ENCODE data around the gene NARS2.

Gene NARS2

GRCh38 chr11:78583889-78584288 lies 9.2 kb upstream of the NARS2 start:
- Histone ChIP-seq H3K36me3 (ENCODE audit: control insufficient read depth, insufficient read depth, low read length) (no peaks in the 10 kb centered on the region), H3K27ac (ENCODE audit: insufficient read depth, low read depth, low read length, poor library complexity, severe bottlenecking) (no peak overlapping the region), H3K27me3 (ENCODE audit: control insufficient read depth, insufficient read depth, low read length, poor library complexity, severe bottlenecking) (no peaks in the 10 kb centered on the region), H3K4me1 (ENCODE audit: control insufficient read depth, insufficient read depth, low read length) (no peaks in the 10 kb centered on the region), H3K4me3 (ENCODE audit: insufficient read depth, low read depth, low read length) (no peak overlapping the region), H3K9me3 (ENCODE audit: control insufficient read depth, low read length) (peaks cover 4% of the 10 kb centered on the region)
- 56 to 100% methylated on average over 1 to 2 of the region's 2 CpGs for WGBS, 2 experiments

- no peak overlapping the region for H3K27ac ChIP-seq (ENCODE audit: insufficient read depth, low read depth, low read length, poor library complexity, severe bottlenecking)
- no peaks in the 10 kb centered on the region for H3K9me3 ChIP-seq (ENCODE audit: control insufficient read depth, low read length)
- no peaks in the 10 kb centered on the region for H3K36me3 ChIP-seq (ENCODE audit: control insufficient read depth, insufficient read depth, low read length)
- H3K4me1 ChIP-seq (ENCODE audit: control insufficient read depth, insufficient read depth, low read length) = peaks cover 8% of the 10 kb centered on the region
- H3K4me3 ChIP-seq (ENCODE audit: insufficient read depth, low read depth, low read length) = no peak overlapping the region
- no peaks in the 10 kb centered on the region for H3K27me3 ChIP-seq (ENCODE audit: control insufficient read depth, insufficient read depth, low read length, poor library complexity, severe bottlenecking)
- 85% methylated on average over 4 of the region's 4 CpGs for WGBS, 2 experiments
These were observed 2.8 kb upstream of the NARS2 start for GRCh38 chr11:78577495-78577894.

- Histone ChIP-seq H3K4me1 (ENCODE audit: control insufficient read depth, insufficient read depth, low read length) (peaks cover 8% of the 10 kb centered on the region), H3K27me3 (ENCODE audit: control insufficient read depth, insufficient read depth, low read length, poor library complexity, severe bottlenecking) (no peaks in the 10 kb centered on the region), H3K9me3 (ENCODE audit: control insufficient read depth, low read length) (no peaks in the 10 kb centered on the region), H3K36me3 (ENCODE audit: control insufficient read depth, insufficient read depth, low read length) (no peaks in the 10 kb centered on the region), H3K4me3 (ENCODE audit: insufficient read depth, low read depth, low read length) (no peak overlapping the region), H3K27ac (ENCODE audit: insufficient read depth, low read depth, low read length, poor library complexity, severe bottlenecking) (no peak overlapping the region)
- WGBS, 2 experiments = 87% methylated on average over 8 of the region's 8 CpGs
These were observed 2.0 kb upstream of the NARS2 start for GRCh38 chr11:78576549-78577097.

DNA sequence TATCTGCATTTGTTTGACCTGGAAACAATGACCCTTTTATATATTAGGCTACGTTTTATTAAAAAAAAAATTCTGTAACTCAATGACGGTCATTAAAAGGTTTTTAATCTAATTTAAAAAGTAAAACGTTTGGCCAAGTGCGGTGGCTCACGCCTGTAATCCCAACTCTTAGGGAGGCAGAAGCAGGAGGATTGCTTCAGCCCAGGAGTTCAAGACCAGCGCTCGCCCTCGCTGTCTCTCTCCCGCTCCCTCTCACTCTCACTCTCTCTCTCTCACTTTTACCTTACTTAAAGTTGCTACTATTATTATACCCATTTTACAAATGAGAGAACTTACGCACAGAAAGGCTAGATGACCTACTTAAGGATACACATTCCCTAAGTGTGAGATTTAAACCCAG lies 814 bp upstream of the NARS2 start:
- Histone ChIP-seq H3K4me3 (ENCODE audit: insufficient read depth, low read depth, low read length) (peak overlapping the region; percentile 95), H3K27ac (ENCODE audit: insufficient read depth, low read depth, low read length, poor library complexity, severe bottlenecking) (no peak overlapping the region), H3K4me1 (ENCODE audit: control insufficient read depth, insufficient read depth, low read length) (peaks cover 8% of the 10 kb centered on the region), H3K27me3 (ENCODE audit: control insufficient read depth, insufficient read depth, low read length, poor library complexity, severe bottlenecking) (no peaks in the 10 kb centered on the region), H3K9me3 (ENCODE audit: control insufficient read depth, low read length) (no peaks in the 10 kb centered on the region), H3K36me3 (ENCODE audit: control insufficient read depth, insufficient read depth, low read length) (peaks cover 6% of the 10 kb centered on the region)
- 79 to 80% methylated on average over 9 to 10 of the region's 10 CpGs for WGBS, 2 experiments

- H3K4me1 ChIP-seq (ENCODE audit: control insufficient read depth, insufficient read depth, low read length) = peaks cover 8% of the 10 kb centered on the region
- 19 to 29% methylated on average over 5 of the region's 5 CpGs for WGBS, 2 experiments
- H3K9me3 ChIP-seq (ENCODE audit: control insufficient read depth, low read length) = no peaks in the 10 kb centered on the region
- peaks cover 18% of the 10 kb centered on the region for H3K36me3 ChIP-seq (ENCODE audit: control insufficient read depth, insufficient read depth, low read length)
- no peaks in the 10 kb centered on the region for H3K27me3 ChIP-seq (ENCODE audit: control insufficient read depth, insufficient read depth, low read length, poor library complexity, severe bottlenecking)
- peak overlapping the region; percentile 95 for H3K4me3 ChIP-seq (ENCODE audit: insufficient read depth, low read depth, low read length)
- H3K27ac ChIP-seq (ENCODE audit: insufficient read depth, low read depth, low read length, poor library complexity, severe bottlenecking) = no peak overlapping the region
These were observed 983 bp downstream of the NARS2 start for GRCh38 chr11:78573681-78574080.

DNA sequence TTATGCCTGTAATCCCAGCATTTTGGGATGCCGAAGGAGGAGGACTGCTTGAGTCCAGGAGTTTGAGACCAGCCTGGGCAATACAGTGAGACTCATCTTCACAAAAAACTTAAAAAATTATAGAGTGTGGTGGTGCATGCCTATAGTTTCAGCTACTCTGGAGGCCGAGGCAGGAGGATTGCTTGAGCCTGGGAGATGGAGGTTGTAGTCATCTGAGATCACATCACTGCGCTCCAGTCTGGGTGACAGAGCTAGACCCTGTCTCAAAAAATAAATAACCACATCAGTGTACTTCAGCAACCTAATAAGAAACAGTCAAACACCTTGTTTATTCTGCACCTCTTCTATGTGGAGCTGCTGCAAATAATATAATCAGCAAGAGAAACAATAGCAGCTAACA lies 1.4 kb downstream of the NARS2 start:
- peaks cover 8% of the 10 kb centered on the region for H3K4me1 ChIP-seq (ENCODE audit: control insufficient read depth, insufficient read depth, low read length)
- 61 to 62% methylated on average over 3 of the region's 3 CpGs for WGBS, 2 experiments

DNA sequence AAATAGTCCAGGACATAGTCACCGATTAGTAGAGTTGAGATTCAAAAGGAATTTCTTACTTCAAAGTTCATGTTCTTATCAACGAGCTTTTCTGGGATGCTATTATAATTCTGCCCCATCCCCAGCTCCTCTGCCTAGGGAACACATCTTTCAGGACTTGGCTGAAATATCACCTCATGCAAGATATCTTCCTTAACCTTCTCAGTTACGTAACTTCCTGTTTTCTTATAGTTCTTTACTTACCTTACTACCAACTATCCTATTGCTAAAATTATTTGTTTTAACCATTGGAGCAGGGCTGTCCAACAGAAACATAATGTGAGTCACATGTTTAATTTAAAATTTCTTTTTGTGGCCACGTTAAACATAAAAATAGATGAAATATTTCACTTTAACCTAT lies 2.3 kb downstream of the NARS2 start:
- H3K9me3 ChIP-seq (ENCODE audit: control insufficient read depth, low read length) = no peaks in the 10 kb centered on the region
- H3K36me3 ChIP-seq (ENCODE audit: control insufficient read depth, insufficient read depth, low read length) = peaks cover 26% of the 10 kb centered on the region
- H3K27ac ChIP-seq (ENCODE audit: insufficient read depth, low read depth, low read length, poor library complexity, severe bottlenecking) = no peak overlapping the region
- no peak overlapping the region for H3K4me3 ChIP-seq (ENCODE audit: insufficient read depth, low read depth, low read length)
- no peaks in the 10 kb centered on the region for H3K27me3 ChIP-seq (ENCODE audit: control insufficient read depth, insufficient read depth, low read length, poor library complexity, severe bottlenecking)
- H3K4me1 ChIP-seq (ENCODE audit: control insufficient read depth, insufficient read depth, low read length) = peaks cover 8% of the 10 kb centered on the region
- WGBS, 2 experiments = 92 to 94% methylated on average over 3 to 4 of the region's 4 CpGs

More for the DNA sequence above, 1.4 kb downstream of the NARS2 start:
- peak overlapping the region; percentile 95 for H3K4me3 ChIP-seq (ENCODE audit: insufficient read depth, low read depth, low read length)
- H3K9me3 ChIP-seq (ENCODE audit: control insufficient read depth, low read length) = no peaks in the 10 kb centered on the region
- H3K27me3 ChIP-seq (ENCODE audit: control insufficient read depth, insufficient read depth, low read length, poor library complexity, severe bottlenecking) = no peaks in the 10 kb centered on the region
- peaks cover 18% of the 10 kb centered on the region for H3K36me3 ChIP-seq (ENCODE audit: control insufficient read depth, insufficient read depth, low read length)
- H3K27ac ChIP-seq (ENCODE audit: insufficient read depth, low read depth, low read length, poor library complexity, severe bottlenecking) = no peak overlapping the region

GRCh38 chr11:78570031-78570430 lies 4.6 kb downstream of the NARS2 start:
- Histone ChIP-seq H3K36me3 (ENCODE audit: control insufficient read depth, insufficient read depth, low read length) (peaks cover 26% of the 10 kb centered on the region), H3K4me3 (ENCODE audit: insufficient read depth, low read depth, low read length) (no peak overlapping the region), H3K27ac (ENCODE audit: insufficient read depth, low read depth, low read length, poor library complexity, severe bottlenecking) (no peak overlapping the region), H3K9me3 (ENCODE audit: control insufficient read depth, low read length) (no peaks in the 10 kb centered on the region), H3K27me3 (ENCODE audit: control insufficient read depth, insufficient read depth, low read length, poor library complexity, severe bottlenecking) (no peaks in the 10 kb centered on the region), H3K4me1 (ENCODE audit: control insufficient read depth, insufficient read depth, low read length) (peaks cover 8% of the 10 kb centered on the region)
- 94 to 97% methylated on average over 6 of the region's 6 CpGs for WGBS, 2 experiments

DNA sequence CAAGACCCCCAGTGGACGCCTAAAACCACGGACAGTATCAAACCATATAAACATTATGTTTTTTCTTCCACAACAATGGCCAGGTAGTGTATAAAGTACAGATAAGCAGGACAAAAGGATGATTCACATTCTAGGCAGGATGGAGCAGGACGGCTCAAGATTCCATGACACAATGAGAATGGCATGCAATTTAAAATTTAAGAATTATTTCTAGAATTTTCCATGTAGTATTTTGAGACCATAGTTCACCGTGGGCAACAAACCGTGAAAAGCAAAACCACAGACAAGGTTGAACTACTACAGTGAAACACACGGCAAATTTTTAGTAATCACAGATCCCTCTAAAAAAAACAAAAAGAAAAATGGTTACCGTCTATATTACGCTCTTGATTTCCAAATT lies 7.5 kb downstream of the NARS2 start:
- Histone ChIP-seq H3K36me3 (ENCODE audit: control insufficient read depth, insufficient read depth, low read length) (peaks cover 26% of the 10 kb centered on the region), H3K4me3 (ENCODE audit: insufficient read depth, low read depth, low read length) (no peak overlapping the region), H3K27me3 (ENCODE audit: control insufficient read depth, insufficient read depth, low read length, poor library complexity, severe bottlenecking) (no peaks in the 10 kb centered on the region), H3K9me3 (ENCODE audit: control insufficient read depth, low read length) (no peaks in the 10 kb centered on the region), H3K4me1 (ENCODE audit: control insufficient read depth, insufficient read depth, low read length) (no peaks in the 10 kb centered on the region), H3K27ac (ENCODE audit: insufficient read depth, low read depth, low read length, poor library complexity, severe bottlenecking) (no peak overlapping the region)
- 83 to 84% methylated on average over 7 to 8 of the region's 8 CpGs for WGBS, 2 experiments

GRCh38 chr11:78564490-78565467 lies 9.9 kb downstream of the NARS2 start:
- Histone ChIP-seq H3K4me3 (ENCODE audit: insufficient read depth, low read depth, low read length) (no peak overlapping the region), H3K27me3 (ENCODE audit: control insufficient read depth, insufficient read depth, low read length, poor library complexity, severe bottlenecking) (no peaks in the 10 kb centered on the region), H3K27ac (ENCODE audit: insufficient read depth, low read depth, low read length, poor library complexity, severe bottlenecking) (no peak overlapping the region), H3K9me3 (ENCODE audit: control insufficient read depth, low read length) (no peaks in the 10 kb centered on the region), H3K4me1 (ENCODE audit: control insufficient read depth, insufficient read depth, low read length) (no peaks in the 10 kb centered on the region), H3K36me3 (ENCODE audit: control insufficient read depth, insufficient read depth, low read length) (peaks cover 13% of the 10 kb centered on the region)
- 71 to 85% methylated on average over 1 of the region's 1 CpG for WGBS, 2 experiments

All from ectodermal cell (in vitro differentiated cells).